HG02870 (cell line): ENCODE results near the gene COA3.

Experiments
- ATAC-seq: cut with Tn5 transposase; IDR thresholded peaks from one replicate; pipeline ENCODE4 v1.9.1; 2021; ENCODE audit warnings: mild to moderate bottlenecking, moderate library complexity; ENCODE audit not compliant: unreplicated experiment

Gene COA3

GRCh38 chr17:42818379-42818778 is 19.9 kb upstream of the COA3 start:
- no peak for ATAC-seq

- no peak for ATAC-seq
Observed at GRCh38 chr17:42817866-42818265, 19.4 kb upstream of the COA3 start.

- ATAC-seq, result no peak
Observed at GRCh38 chr17:42814633-42815399, 16.3 kb upstream of the COA3 start.

- ATAC-seq, result no peak
Observed at GRCh38 chr17:42809250-42809649, 10.7 kb upstream of the COA3 start.

GRCh38 chr17:42806249-42806648 is 7.7 kb upstream of the COA3 start:
- no peak for ATAC-seq

GRCh38 chr17:42804918-42805367 is 6.4 kb upstream of the COA3 start:
- ATAC-seq, result no peak

- ATAC-seq, result no peak
Observed at GRCh38 chr17:42803074-42803883, 4.8 kb upstream of the COA3 start.

GRCh38 chr17:42798011-42798382 is 507 bp downstream of the COA3 start:
- ATAC-seq, result no peak

- no peak for ATAC-seq
Observed at GRCh38 chr17:42797067-42798007, 1.2 kb downstream of the COA3 start.

GRCh38 chr17:42796066-42796758 is 2.3 kb downstream of the COA3 start:
- ATAC-seq, result no peak

GRCh38 chr17:42795465-42795864 is 3.0 kb downstream of the COA3 start:
- no peak for ATAC-seq

GRCh38 chr17:42795061-42795460 is 3.4 kb downstream of the COA3 start:
- no peak for ATAC-seq

GRCh38 chr17:42792545-42792944 is 6.0 kb downstream of the COA3 start:
- ATAC-seq, result no peak

- ATAC-seq, result no peak
Observed at GRCh38 chr17:42791948-42792347, 6.6 kb downstream of the COA3 start.

- ATAC-seq, result no peak
Observed at GRCh38 chr17:42787266-42787665, 11.2 kb downstream of the COA3 start.

- ATAC-seq, result no peak
Observed at GRCh38 chr17:42784811-42785592, 13.5 kb downstream of the COA3 start.

- no peak for ATAC-seq
Observed at GRCh38 chr17:42784409-42784808, 14.1 kb downstream of the COA3 start.

- ATAC-seq, result no peak
Observed at GRCh38 chr17:42783791-42784138, 14.7 kb downstream of the COA3 start.

GRCh38 chr17:42783062-42783790 is 15.3 kb downstream of the COA3 start:
- ATAC-seq, result no peak
